ENCODE measurements around the gene SLC2A1. TPM values are rescaled to one million over a fixed set of nuclear protein-coding genes. Genes with fewer than 3 reads are reported as not detected.

Gene SLC2A1
- total RNA-seq, 2 donors from 2014 or later: 71.6 to 150 TPM

DNA sequence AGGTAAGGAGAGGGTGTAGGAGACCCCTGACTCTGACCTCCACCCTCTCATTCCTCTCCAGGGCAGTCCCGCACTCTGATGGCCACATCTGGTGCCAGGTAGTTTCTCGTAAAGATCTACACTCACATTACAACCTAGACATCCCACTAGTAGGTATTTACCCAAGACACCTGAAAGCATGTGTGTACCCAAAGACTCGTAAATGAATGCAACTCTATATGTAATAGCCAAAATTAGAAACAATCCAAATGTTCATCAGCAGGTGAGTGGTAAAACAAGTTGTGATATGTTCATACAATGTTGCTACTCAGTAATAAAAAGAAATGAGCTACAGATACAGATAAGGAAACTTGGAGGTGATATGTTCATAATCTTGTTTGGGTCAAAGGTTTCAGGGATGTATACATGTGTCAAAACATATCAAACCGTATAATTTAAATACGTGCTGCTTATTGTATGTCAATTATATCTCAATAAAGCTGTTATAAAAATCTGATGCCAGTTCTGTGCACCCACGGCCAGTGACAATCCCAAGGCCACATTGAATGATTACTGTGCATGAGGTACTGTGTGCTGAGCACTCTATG is 37.8 kb upstream of the SLC2A1 start:
- DNase-seq: no peak
- intact Hi-C loops (cut with DNase I): no loop called here
- no peak overlapping the region for H3K9ac ChIP-seq (ENCODE audit: low read depth in 2 of 2, low read length in 2 of 2)
- TF ChIP-seq, protein P1, sequence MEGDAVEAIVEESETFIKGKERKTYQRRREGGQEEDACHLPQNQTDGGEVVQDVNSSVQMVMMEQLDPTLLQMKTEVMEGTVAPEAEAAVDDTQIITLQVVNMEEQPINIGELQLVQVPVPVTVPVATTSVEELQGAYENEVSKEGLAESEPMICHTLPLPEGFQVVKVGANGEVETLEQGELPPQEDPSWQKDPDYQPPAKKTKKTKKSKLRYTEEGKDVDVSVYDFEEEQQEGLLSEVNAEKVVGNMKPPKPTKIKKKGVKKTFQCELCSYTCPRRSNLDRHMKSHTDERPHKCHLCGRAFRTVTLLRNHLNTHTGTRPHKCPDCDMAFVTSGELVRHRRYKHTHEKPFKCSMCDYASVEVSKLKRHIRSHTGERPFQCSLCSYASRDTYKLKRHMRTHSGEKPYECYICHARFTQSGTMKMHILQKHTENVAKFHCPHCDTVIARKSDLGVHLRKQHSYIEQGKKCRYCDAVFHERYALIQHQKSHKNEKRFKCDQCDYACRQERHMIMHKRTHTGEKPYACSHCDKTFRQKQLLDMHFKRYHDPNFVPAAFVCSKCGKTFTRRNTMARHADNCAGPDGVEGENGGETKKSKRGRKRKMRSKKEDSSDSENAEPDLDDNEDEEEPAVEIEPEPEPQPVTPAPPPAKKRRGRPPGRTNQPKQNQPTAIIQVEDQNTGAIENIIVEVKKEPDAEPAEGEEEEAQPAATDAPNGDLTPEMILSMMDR (IDR thresholded peaks at IDR 0.05): no peak
- no peak overlapping the region for H3K27ac ChIP-seq
- no peaks in the 10 kb centered on the region for H3K36me3 ChIP-seq
- H3K9me3 ChIP-seq: no peaks in the 10 kb centered on the region
- H3K27me3 ChIP-seq: no peaks in the 10 kb centered on the region
- H3K4me3 ChIP-seq: no peak overlapping the region
- no peaks in the 10 kb centered on the region for H3K4me1 ChIP-seq

DNA sequence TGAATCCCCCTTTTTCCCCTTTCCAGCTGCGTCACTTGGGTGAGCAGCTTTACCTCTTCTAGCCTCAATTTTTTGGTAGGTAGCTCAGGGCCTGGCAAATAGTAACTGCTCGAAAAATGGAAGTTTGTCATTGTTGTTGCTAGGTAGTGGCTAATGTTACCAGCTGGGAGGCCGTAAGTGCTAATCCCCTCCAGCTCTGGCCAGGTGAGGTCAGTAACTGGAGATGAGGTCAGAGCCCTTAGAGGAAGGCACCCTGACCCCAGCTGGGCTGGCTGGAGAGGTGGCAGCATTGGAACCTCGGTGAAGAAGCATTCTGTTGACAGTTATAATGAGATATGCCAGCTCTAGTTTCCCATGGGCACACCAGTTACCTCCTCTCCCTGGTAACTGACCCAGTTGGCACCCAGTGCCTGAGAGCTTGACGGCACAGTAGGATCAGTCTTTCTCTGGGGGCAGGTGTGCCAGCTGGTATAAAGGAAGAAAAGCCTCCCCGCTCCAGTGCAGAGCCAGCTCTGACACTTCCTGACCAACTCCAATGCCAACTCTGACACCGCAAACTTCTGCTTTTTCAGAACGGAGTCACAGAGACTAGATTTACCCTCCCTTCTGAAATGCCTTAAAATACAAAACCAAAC is 35.0 kb upstream of the SLC2A1 start:
- TF ChIP-seq, protein P1 (IDR thresholded peaks at IDR 0.05): no peak
- intact Hi-C loops (cut with DNase I): no loop called here
- no peak overlapping the region for H3K4me3 ChIP-seq
- no peak overlapping the region for H3K27ac ChIP-seq
- no peaks in the 10 kb centered on the region for H3K4me1 ChIP-seq
- H3K36me3 ChIP-seq: no peaks in the 10 kb centered on the region
- H3K9ac ChIP-seq (ENCODE audit: low read depth in 2 of 2, low read length in 2 of 2): no peak overlapping the region
- no peaks in the 10 kb centered on the region for H3K9me3 ChIP-seq
- DNase-seq: no peak
- no peaks in the 10 kb centered on the region for H3K27me3 ChIP-seq

DNA sequence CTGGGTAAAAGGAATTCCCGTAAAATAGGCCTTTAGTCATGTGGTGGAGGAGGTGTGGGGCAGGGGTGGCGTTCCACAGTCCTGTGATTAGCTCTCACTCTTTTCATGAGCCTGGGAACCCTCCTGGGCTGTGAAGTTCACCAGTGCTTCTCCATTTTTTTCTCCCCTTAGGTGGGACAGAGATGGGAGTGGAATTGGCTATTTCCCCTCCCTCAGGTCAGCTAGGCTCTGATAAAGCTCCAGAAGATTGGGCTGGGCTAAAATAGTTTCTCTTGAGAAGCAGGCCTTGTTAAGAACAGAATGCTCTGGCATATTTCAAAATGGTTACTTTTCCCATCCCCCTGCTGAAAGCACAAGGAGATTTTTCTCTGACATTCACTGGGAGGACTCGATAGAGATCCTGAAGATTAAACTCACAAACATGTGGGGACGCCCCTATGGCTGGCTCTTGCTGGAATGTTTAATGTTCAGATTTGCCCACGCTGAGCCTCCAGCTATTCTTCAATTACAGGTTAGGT is 33.4 kb upstream of the SLC2A1 start:
- no peaks in the 10 kb centered on the region for H3K36me3 ChIP-seq
- no peak overlapping the region for H3K9ac ChIP-seq (ENCODE audit: low read depth in 2 of 2, low read length in 2 of 2)
- H3K4me3 ChIP-seq: no peak overlapping the region
- H3K9me3 ChIP-seq: no peaks in the 10 kb centered on the region
- intact Hi-C loops (cut with DNase I): no loop called here
- no peak for DNase-seq
- H3K27me3 ChIP-seq: no peaks in the 10 kb centered on the region
- TF ChIP-seq, protein P1 (IDR thresholded peaks at IDR 0.05): no peak
- H3K27ac ChIP-seq: no peak overlapping the region
- no peaks in the 10 kb centered on the region for H3K4me1 ChIP-seq

DNA sequence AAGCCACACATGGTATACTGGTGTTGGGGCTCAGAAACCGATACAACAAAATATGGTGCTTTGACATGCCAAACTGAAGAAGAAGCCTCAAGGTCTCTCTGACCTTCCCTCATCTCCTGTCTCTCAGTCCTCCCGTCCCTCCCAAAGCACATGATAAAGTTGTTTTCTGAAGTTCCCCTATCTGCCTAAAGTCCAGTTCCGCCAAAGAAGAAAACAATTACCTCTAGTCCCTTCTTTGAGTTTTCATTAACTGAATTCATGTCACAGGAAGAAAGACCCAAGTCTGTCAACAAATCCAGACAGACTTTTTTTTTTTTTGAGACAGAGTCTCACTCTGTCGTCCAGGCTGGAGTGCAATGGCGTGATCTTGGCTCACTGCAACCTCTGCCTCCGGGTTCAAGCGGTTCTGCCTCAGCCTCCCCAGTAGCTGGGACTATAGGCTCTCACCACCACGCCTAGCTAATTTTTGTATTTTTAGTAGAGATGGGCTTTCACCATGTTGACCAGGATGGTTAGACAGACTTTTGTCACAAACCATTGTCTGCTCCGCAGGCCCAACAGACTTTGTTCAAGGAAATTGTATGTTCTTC is 32.2 kb upstream of the SLC2A1 start:
- no peak for DNase-seq
- Histone ChIP-seq H3K27ac (no peak overlapping the region), H3K9ac (ENCODE audit: low read depth in 2 of 2, low read length in 2 of 2) (no peak overlapping the region)

DNA sequence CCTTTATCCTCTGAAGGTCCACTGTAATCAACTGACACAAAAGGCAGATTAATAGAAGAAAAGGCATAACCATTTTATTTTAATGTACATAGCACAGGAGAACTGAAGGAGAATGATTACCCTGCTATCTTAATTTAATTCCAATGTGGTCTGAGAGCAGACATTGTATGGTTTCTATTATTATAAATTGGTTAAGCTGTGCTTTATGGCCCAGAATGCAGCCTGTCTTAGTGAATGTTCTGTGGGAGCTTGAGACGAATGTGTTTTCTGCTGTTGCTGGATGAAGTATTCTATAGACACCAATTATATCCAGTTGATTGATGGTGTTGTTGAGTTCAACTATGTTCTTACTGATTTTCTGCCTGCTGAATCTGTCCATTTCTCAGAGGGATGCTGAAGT is 25.0 kb upstream of the SLC2A1 start:
- H3K4me1 ChIP-seq: no peaks in the 10 kb centered on the region
- intact Hi-C loops (cut with DNase I): no loop called here
- H3K27ac ChIP-seq: no peak overlapping the region
- no peak for DNase-seq
- no peak overlapping the region for H3K9ac ChIP-seq (ENCODE audit: low read depth in 2 of 2, low read length in 2 of 2)
- no peaks in the 10 kb centered on the region for H3K27me3 ChIP-seq
- H3K9me3 ChIP-seq: no peaks in the 10 kb centered on the region
- H3K36me3 ChIP-seq: no peaks in the 10 kb centered on the region
- H3K4me3 ChIP-seq: no peak overlapping the region
- TF ChIP-seq, protein P1 (IDR thresholded peaks at IDR 0.05): no peak

More for the DNA sequence above, 32.2 kb upstream of the SLC2A1 start:
- no peaks in the 10 kb centered on the region for H3K9me3 ChIP-seq
- H3K27me3 ChIP-seq: no peaks in the 10 kb centered on the region
- H3K36me3 ChIP-seq: no peaks in the 10 kb centered on the region
- no peaks in the 10 kb centered on the region for H3K4me1 ChIP-seq
- intact Hi-C loops (cut with DNase I): no loop called here
- TF ChIP-seq, protein P1 (IDR thresholded peaks at IDR 0.05): no peak
- no peak overlapping the region for H3K4me3 ChIP-seq

Data from colonic mucosa (tissue), 4 donors.